Spleen (tissue), 7 donors: Measurements from ENCODE around the gene TLCD2.

Experiments used
- POLR2A ChIP-seq, 3 donors: fragments of 450-650 bp; IDR thresholded peaks; one replicate each; pipeline ENCODE4 v1.5.1; 2017; ENCODE audit warnings: antibody characterized with exemption in 3 of 3, mild to moderate bottlenecking in 1 of 3
- POLR2AphosphoS5 ChIP-seq, 3 donors: sonication (generic); formaldehyde crosslinking; IDR thresholded peaks; one replicate each; pipeline ENCODE4 v1.5.1; 2017; ENCODE audit warnings: antibody characterized with exemption in 3 of 3
- TF ChIP-seq, protein P1 (sequence below), 11 experiments: fragments of 200-600 bp in 7 of 11; fragments of 450-650 bp in 4 of 11; sonication (generic) in 4 of 11; IDR thresholded peaks in 8 of 11; conservative IDR thresholded peaks in 3 of 11; 1 replicate in 7 of 11; 2 replicates in 4 of 11; pipeline versions ENCODE4 v1.4.0 to v1.8.0; 2016 to 2021; ENCODE audit warnings: antibody characterized with exemption in 11 of 11, inconsistent platforms in 4 of 11, mild to moderate bottlenecking in 1 of 11
- donor health status: DM: no; HTN: no; CAD: no; lungs with moderate emphysema.
- donor health status: DM: no; HTN: no; CAD: no.
- donor health status: DM: no; HTN: no; CAD: no.

- no peak for TF ChIP-seq POLR2A (IDR thresholded peaks at IDR 0.05)
- TF ChIP-seq, protein P1, sequence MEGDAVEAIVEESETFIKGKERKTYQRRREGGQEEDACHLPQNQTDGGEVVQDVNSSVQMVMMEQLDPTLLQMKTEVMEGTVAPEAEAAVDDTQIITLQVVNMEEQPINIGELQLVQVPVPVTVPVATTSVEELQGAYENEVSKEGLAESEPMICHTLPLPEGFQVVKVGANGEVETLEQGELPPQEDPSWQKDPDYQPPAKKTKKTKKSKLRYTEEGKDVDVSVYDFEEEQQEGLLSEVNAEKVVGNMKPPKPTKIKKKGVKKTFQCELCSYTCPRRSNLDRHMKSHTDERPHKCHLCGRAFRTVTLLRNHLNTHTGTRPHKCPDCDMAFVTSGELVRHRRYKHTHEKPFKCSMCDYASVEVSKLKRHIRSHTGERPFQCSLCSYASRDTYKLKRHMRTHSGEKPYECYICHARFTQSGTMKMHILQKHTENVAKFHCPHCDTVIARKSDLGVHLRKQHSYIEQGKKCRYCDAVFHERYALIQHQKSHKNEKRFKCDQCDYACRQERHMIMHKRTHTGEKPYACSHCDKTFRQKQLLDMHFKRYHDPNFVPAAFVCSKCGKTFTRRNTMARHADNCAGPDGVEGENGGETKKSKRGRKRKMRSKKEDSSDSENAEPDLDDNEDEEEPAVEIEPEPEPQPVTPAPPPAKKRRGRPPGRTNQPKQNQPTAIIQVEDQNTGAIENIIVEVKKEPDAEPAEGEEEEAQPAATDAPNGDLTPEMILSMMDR (IDR thresholded peaks at IDR 0.05 in 8 of 11, conservative IDR thresholded peaks at IDR 0.05 in 3 of 11) = peak in 4 of 11 experiments; percentile 14 to 22 (median 16)
- TF ChIP-seq POLR2AphosphoS5 (IDR thresholded peaks at IDR 0.05) = no peak
Measured at GRCh38 chr17:1713878-1714426, 3.8 kb upstream of the TLCD2 start.
